ENCODE results near the gene RSPH9. TPM values are rescaled to one million over a fixed set of nuclear protein-coding genes. Genes with fewer than 3 reads are reported as not detected.

The RSPH9 gene
- total RNA-seq, 4 donors from 2014 or later = 0.17 to 0.34 TPM; not detected in 2

DNA sequence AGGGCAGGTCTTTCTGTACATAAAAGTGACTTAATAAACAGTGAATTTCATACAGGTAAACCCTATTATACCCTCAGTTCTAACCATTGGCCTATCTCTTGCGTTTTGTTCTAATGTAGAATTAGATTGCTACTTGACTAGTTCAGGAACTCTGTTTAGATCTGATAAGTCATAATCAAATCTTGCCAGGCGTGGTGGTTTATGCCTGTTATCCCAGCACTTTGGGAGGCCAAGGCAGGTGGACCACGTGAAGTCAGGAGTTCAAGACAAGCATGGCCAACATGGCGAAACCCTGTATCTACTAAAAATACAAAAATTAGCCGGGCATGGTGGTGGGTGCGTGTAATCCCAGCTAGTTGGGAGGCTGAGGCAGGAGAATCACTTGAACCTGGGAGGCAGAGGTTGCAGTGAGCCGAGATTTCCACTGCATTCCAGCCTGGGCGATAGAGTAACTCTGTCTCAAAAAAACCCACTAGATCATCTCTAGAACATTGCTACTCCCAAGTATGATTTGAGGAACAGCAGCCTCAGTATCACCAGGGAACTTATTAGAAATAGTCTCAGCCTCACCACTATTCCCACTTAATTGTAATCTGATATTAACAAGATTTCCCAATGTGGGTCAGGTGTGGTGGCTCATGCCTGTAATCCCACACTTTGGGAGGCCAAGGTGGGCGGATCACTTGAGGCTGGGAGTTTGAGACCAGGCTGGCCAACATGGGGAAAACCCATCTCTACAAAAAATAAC, 27.9 kb upstream of the RSPH9 start:
- H3K9me3 ChIP-seq = no peaks in the 10 kb centered on the region
- intact Hi-C loops (cut with DNase I) = no loop called here
- 96% methylated on average over 9 of the region's 9 CpGs for whole genome bisulfite sequencing
- TF ChIP-seq, protein P1, sequence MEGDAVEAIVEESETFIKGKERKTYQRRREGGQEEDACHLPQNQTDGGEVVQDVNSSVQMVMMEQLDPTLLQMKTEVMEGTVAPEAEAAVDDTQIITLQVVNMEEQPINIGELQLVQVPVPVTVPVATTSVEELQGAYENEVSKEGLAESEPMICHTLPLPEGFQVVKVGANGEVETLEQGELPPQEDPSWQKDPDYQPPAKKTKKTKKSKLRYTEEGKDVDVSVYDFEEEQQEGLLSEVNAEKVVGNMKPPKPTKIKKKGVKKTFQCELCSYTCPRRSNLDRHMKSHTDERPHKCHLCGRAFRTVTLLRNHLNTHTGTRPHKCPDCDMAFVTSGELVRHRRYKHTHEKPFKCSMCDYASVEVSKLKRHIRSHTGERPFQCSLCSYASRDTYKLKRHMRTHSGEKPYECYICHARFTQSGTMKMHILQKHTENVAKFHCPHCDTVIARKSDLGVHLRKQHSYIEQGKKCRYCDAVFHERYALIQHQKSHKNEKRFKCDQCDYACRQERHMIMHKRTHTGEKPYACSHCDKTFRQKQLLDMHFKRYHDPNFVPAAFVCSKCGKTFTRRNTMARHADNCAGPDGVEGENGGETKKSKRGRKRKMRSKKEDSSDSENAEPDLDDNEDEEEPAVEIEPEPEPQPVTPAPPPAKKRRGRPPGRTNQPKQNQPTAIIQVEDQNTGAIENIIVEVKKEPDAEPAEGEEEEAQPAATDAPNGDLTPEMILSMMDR (IDR thresholded peaks at IDR 0.05) = no peak
- no peak for TF ChIP-seq POLR2AphosphoS5 (IDR thresholded peaks at IDR 0.05)
- TF ChIP-seq POLR2A (IDR thresholded peaks at IDR 0.05; ENCODE audit: low read depth) = no peak
- TF ChIP-seq EP300 (IDR thresholded peaks at IDR 0.05) = no peak
- H3K4me3 ChIP-seq = no peak overlapping the region
- no peak overlapping the region for H3K27ac ChIP-seq (replicated peaks in 1 of 4)
- peaks cover 15 to 77% (median 59%) of the 10 kb centered on the region in 4 donors for H3K36me3 ChIP-seq
- no peaks in the 10 kb centered on the region for H3K4me1 ChIP-seq
- DNase-seq (ENCODE audit: extremely low spot score) = no peak
- H3K27me3 ChIP-seq = no peaks in the 10 kb centered on the region

DNA sequence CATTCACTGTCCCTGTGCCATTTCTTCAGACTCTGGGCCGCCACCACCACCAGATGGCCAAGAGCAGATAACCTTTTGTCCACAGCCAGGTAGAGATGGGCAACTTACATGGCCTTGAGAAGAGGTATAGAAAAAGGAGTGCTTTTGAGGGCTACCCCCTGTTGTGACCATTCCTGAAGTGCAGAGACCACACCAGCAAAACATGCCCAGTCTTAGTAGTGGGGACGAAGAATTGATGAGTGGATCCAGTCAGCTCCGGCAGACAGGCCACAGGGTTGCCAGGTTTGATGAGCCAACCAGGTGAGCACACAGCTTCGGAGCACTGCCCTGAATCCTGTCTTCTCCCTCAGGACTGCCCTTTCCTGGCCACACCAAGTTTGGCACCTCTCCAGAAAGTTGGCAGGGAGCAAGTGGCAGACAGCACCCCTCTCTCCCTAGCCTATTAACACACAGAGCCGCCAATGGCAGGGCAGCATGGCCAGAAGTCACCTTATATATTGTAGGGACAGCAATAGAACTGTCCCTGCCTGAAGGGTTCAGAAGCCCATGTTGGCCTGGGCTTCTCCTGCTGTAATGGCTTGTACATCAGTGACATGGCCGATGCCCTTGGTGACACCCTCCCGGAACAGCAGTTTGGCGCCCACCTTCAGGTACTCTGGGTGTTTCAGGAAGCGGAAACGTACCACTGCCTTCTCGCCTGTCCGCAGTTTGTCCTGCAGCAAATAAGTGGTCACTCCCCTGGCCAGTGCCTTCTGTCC, 23.6 kb upstream of the RSPH9 start:
- no peak for DNase-seq (ENCODE audit: extremely low spot score)
- intact Hi-C loops (cut with DNase I) = no loop called here
- Histone ChIP-seq H3K9me3 (no peaks in the 10 kb centered on the region), H3K4me3 (no peak overlapping the region), H3K27ac (replicated peaks in 1 of 4) (no peak overlapping the region), H3K4me1 (peaks cover 0 to 7% (median under 1%) of the 10 kb centered on the region in 4 donors), H3K27me3 (no peaks in the 10 kb centered on the region), H3K36me3 (peaks cover 42 to 82% (median 70%) of the 10 kb centered on the region in 4 donors)
- TF ChIP-seq, protein P1 (IDR thresholded peaks at IDR 0.05) = no peak
- TF ChIP-seq EP300 (IDR thresholded peaks at IDR 0.05) (no peak), POLR2A (IDR thresholded peaks at IDR 0.05; ENCODE audit: low read depth) (no peak), POLR2AphosphoS5 (IDR thresholded peaks at IDR 0.05) (peak in 1 of 2 donors; percentile 5)
- 93% methylated on average over 10 of the region's 12 CpGs for WGBS

DNA sequence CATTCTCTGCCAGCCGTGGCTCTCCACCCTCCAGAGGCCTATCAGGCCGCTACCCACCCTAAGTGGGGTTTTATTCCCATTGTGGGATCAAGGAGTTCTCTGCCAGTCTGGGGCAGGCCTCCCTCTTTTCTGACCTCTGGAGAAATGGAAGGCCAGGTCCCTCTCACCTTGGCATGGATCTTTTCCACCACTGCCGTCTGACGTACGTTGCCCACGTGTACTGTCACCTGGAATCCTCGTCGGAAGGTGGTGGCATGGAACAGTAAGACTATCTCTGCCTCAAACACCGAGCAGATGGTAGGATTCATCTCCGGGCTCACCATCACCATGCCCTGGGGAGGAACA, 23.0 kb upstream of the RSPH9 start:
- H3K36me3 ChIP-seq = peaks cover 42 to 84% (median 71%) of the 10 kb centered on the region in 4 donors
- WGBS = 98% methylated on average over 9 of the region's 10 CpGs
- TF ChIP-seq, protein P1 (IDR thresholded peaks at IDR 0.05) = no peak
- TF ChIP-seq EP300 (IDR thresholded peaks at IDR 0.05) (no peak), POLR2A (IDR thresholded peaks at IDR 0.05; ENCODE audit: low read depth) (no peak), POLR2AphosphoS5 (IDR thresholded peaks at IDR 0.05) (no peak)
- H3K9me3 ChIP-seq = no peaks in the 10 kb centered on the region
- no peak overlapping the region for H3K27ac ChIP-seq (replicated peaks in 1 of 4)
- H3K27me3 ChIP-seq = no peaks in the 10 kb centered on the region
- no peak overlapping the region for H3K4me3 ChIP-seq
- DNase-seq (ENCODE audit: extremely low spot score) = no peak
- peaks cover 2 to 13% (median 5%) of the 10 kb centered on the region in 4 donors for H3K4me1 ChIP-seq
- intact Hi-C loops (cut with DNase I) = no loop called here

DNA sequence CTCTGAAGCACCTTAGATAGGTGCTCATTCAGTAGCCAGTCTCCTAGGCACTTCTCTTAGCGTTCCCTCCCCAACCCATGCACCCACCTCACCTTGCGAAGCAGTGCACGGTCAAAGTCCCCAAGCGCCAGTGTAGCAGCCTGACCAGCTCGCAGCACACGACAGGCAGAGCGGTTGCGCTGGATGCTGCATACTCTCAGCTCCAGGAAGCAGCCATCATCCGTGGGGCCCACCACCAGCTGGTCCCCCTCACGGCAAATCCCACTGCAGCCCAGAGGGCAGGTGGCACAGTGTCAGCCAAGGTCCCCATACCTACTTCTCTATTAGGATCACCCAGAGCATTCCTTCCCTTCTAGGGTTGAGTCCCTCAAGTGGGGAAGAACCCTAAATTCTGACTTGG, 22.3 kb upstream of the RSPH9 start:
- Histone ChIP-seq H3K4me1 (peaks cover 9 to 20% (median 12%) of the 10 kb centered on the region in 4 donors), H3K4me3 (no peak overlapping the region), H3K36me3 (peaks cover 42 to 84% (median 69%) of the 10 kb centered on the region in 4 donors), H3K27ac (replicated peaks in 1 of 4) (no peak overlapping the region), H3K27me3 (no peaks in the 10 kb centered on the region), H3K9me3 (no peaks in the 10 kb centered on the region)
- intact Hi-C loops (cut with DNase I) = no loop called here
- DNase-seq (ENCODE audit: extremely low spot score) = no peak
- 86% methylated on average over 4 of the region's 10 CpGs for WGBS
- TF ChIP-seq EP300 (IDR thresholded peaks at IDR 0.05) = no peak
- TF ChIP-seq POLR2AphosphoS5 (IDR thresholded peaks at IDR 0.05) = no peak
- TF ChIP-seq POLR2A (IDR thresholded peaks at IDR 0.05; ENCODE audit: low read depth) = no peak
- TF ChIP-seq, protein P1 (IDR thresholded peaks at IDR 0.05) = no peak

Measured in esophagus muscularis mucosa (tissue), 4 donors.